Fibroblast of the conjunctiva (primary cell): ENCODE data around the gene HSBP1.

Experiments used
- DNase-seq: peaks from one replicate; pipeline ENCODE4 v3.0.0-alpha.2; 2010; ENCODE audit warnings: low read depth

The HSBP1 gene

GRCh38 chr16:83839561-83839960, 31.8 kb downstream of the HSBP1 start:
- DNase-seq, result no peak

- DNase-seq, result no peak
Observed at GRCh38 chr16:83840060-83840617, 32.4 kb downstream of the HSBP1 start.

GRCh38 chr16:83842291-83842690, 34.5 kb downstream of the HSBP1 start:
- DNase-seq, result no peak

GRCh38 chr16:83842756-83843507, 35.2 kb downstream of the HSBP1 start:
- no peak for DNase-seq

- DNase-seq, result no peak
Observed at GRCh38 chr16:83843657-83844056, 35.9 kb downstream of the HSBP1 start.

- DNase-seq, result no peak
Observed at GRCh38 chr16:83845263-83845662, 37.5 kb downstream of the HSBP1 start.

GRCh38 chr16:83847371-83848225, 39.8 kb downstream of the HSBP1 start:
- no peak for DNase-seq

GRCh38 chr16:83849421-83849820, 41.6 kb downstream of the HSBP1 start:
- no peak for DNase-seq

- DNase-seq, result no peak
Observed at GRCh38 chr16:83850947-83851346, 43.2 kb downstream of the HSBP1 start.

- no peak for DNase-seq
Observed at GRCh38 chr16:83851473-83851872, 43.7 kb downstream of the HSBP1 start.

- DNase-seq, result no peak
Observed at GRCh38 chr16:83852774-83853173, 45.0 kb downstream of the HSBP1 start.

- DNase-seq, result no peak
Observed at GRCh38 chr16:83853834-83854233, 46.1 kb downstream of the HSBP1 start.

- DNase-seq, result no peak
Observed at GRCh38 chr16:83854420-83854819, 46.6 kb downstream of the HSBP1 start.

- no peak for DNase-seq
Observed at GRCh38 chr16:83856792-83857191, 49.0 kb downstream of the HSBP1 start.

- DNase-seq, result no peak
Observed at GRCh38 chr16:83859265-83859664, 51.5 kb downstream of the HSBP1 start.

- DNase-seq, result no peak
Observed at GRCh38 chr16:83862661-83863060, 54.9 kb downstream of the HSBP1 start.

- DNase-seq, result no peak
Observed at GRCh38 chr16:83863682-83864081, 55.9 kb downstream of the HSBP1 start.
